NCI-H2227 (cell line): ENCODE results near the gene GTF2IRD2.
"Not testable (repeated sequence)": the region's sequence is repeated elsewhere in the genome, so short reads cannot be mapped to it uniquely, and the experiment has no call there.

Source experiments
- DNase-seq: peaks from one replicate; lab custom pipeline; 2025; ENCODE audit not compliant: unreplicated experiment; lab: John Stamatoyannopoulos, UW

The GTF2IRD2 gene

GRCh38 chr7:74850833-74851721, at the start of gene GTF2IRD2:
Gene GTF2IRD2 (minus strand): TSS chr7:74851605. CDS start chr7:74836378, 15,227 bp downstream.
- not testable (repeated sequence) for DNase-seq

- peak; percentile 86 for DNase-seq
Measured at GRCh38 chr7:74890158-74891123, 39.0 kb upstream of the GTF2IRD2 start.

GRCh38 chr7:74889518-74890129, 38.2 kb upstream of the GTF2IRD2 start:
- not testable (repeated sequence) for DNase-seq

GRCh38 chr7:74885295-74885694, 33.9 kb upstream of the GTF2IRD2 start:
- not testable (repeated sequence) for DNase-seq

- not testable (repeated sequence) for DNase-seq
Measured at GRCh38 chr7:74882110-74882509, 30.7 kb upstream of the GTF2IRD2 start.

GRCh38 chr7:74874748-74875512, 23.5 kb upstream of the GTF2IRD2 start:
- DNase-seq = not testable (repeated sequence)

GRCh38 chr7:74874104-74874747, 22.8 kb upstream of the GTF2IRD2 start:
- DNase-seq = not testable (repeated sequence)

GRCh38 chr7:74872542-74872941, 21.1 kb upstream of the GTF2IRD2 start:
- not testable (repeated sequence) for DNase-seq

GRCh38 chr7:74865777-74866176, 14.4 kb upstream of the GTF2IRD2 start:
- not testable (repeated sequence) for DNase-seq

- not testable (repeated sequence) for DNase-seq
Measured at GRCh38 chr7:74849853-74850252, 1.6 kb downstream of the GTF2IRD2 start.

GRCh38 chr7:74830411-74830810, 21.0 kb downstream of the GTF2IRD2 start:
- DNase-seq = not testable (repeated sequence)

GRCh38 chr7:74829959-74830358, 21.4 kb downstream of the GTF2IRD2 start:
- DNase-seq = not testable (repeated sequence)

GRCh38 chr7:74821259-74821658, 30.1 kb downstream of the GTF2IRD2 start:
- not testable (repeated sequence) for DNase-seq

- not testable (repeated sequence) for DNase-seq
Measured at GRCh38 chr7:74820146-74820805, 31.1 kb downstream of the GTF2IRD2 start.

GRCh38 chr7:74815882-74816281, 35.5 kb downstream of the GTF2IRD2 start:
- DNase-seq = not testable (repeated sequence)

- DNase-seq = not testable (repeated sequence)
Measured at GRCh38 chr7:74798644-74799043, 52.8 kb downstream of the GTF2IRD2 start.

GRCh38 chr7:74797848-74798622, 53.4 kb downstream of the GTF2IRD2 start:
- DNase-seq = not testable (repeated sequence)

- DNase-seq = not testable (repeated sequence)
Measured at GRCh38 chr7:74789200-74789736, 62.1 kb downstream of the GTF2IRD2 start.
